Transverse colon (tissue), 3 donors: ENCODE data around the gene AGMAT.

Source experiments
- CTCF ChIP-seq, 5 experiments: fragments of 200-600 bp in 3 of 5; fragments of 450-650 bp in 2 of 5; sonication (generic) in 3 of 5; IDR thresholded peaks; 1 replicate in 2 of 5; 2 replicates in 3 of 5; pipeline ENCODE4 v1.5.1; 2016 to 2017; ENCODE audit warnings: antibody characterized with exemption in 5 of 5, inconsistent platforms in 3 of 5, mild to moderate bottlenecking in 2 of 5, moderate library complexity in 1 of 5
- POLR2A ChIP-seq: fragments of 450-650 bp; IDR thresholded peaks from one replicate; pipeline ENCODE4 v1.6.1; 2016; ENCODE audit warnings: antibody characterized with exemption, mild to moderate bottlenecking, moderate library complexity

- TF ChIP-seq CTCF (IDR thresholded peaks at IDR 0.05), result no peak
- no peak for TF ChIP-seq POLR2A
Observed at GRCh38 chr1:15568387-15569073, 16.3 kb downstream of the AGMAT start.
